ENCODE results near the gene TMEM63B. TPM values are rescaled to one million over a fixed set of nuclear protein-coding genes. Genes with fewer than 3 reads are reported as not detected.
A peak's percentile ranks its signal among the peaks of the same experiment; 100 is the strongest.

The TMEM63B gene
- total RNA-seq, 1 donor from 2014 or later, result 45.5 TPM

- Mint-ChIP-seq H3K27me3 (peaks cover 18% of the 10 kb centered on the region), H3K4me3 (no peak overlapping the region), H3K27ac (no peak overlapping the region), H3K4me1 (ENCODE audit: unreplicated experiment) (peaks cover 5% of the 10 kb centered on the region), H3K9me3 (no peaks in the 10 kb centered on the region), H3K36me3 (no peaks in the 10 kb centered on the region)
- TF ChIP-seq CTCF (conservative IDR thresholded peaks at IDR 0.05), result no peak
- DNase-seq (ENCODE audit: extremely low spot score, unreplicated experiment), result no peak
Observed at GRCh38 chr6:44166116-44166515, 38.8 kb downstream of the TMEM63B start.

GRCh38 chr6:44166591-44167184, 39.3 kb downstream of the TMEM63B start:
- TF ChIP-seq CTCF (conservative IDR thresholded peaks at IDR 0.05), result no peak
- Mint-ChIP-seq H3K4me3 (no peak overlapping the region), H3K4me1 (ENCODE audit: unreplicated experiment) (peaks cover 5% of the 10 kb centered on the region), H3K36me3 (no peaks in the 10 kb centered on the region), H3K27me3 (peaks cover 21% of the 10 kb centered on the region), H3K27ac (no peak overlapping the region), H3K9me3 (no peaks in the 10 kb centered on the region)
- no peak for DNase-seq (ENCODE audit: extremely low spot score, unreplicated experiment)

GRCh38 chr6:44167567-44167966, 40.2 kb downstream of the TMEM63B start:
- Mint-ChIP-seq H3K36me3 (no peaks in the 10 kb centered on the region), H3K27me3 (peaks cover 22% of the 10 kb centered on the region), H3K4me3 (no peak overlapping the region), H3K27ac (no peak overlapping the region), H3K9me3 (no peaks in the 10 kb centered on the region), H3K4me1 (ENCODE audit: unreplicated experiment) (peaks cover 7% of the 10 kb centered on the region)
- no peak for DNase-seq (ENCODE audit: extremely low spot score, unreplicated experiment)
- TF ChIP-seq CTCF (conservative IDR thresholded peaks at IDR 0.05), result no peak

- H3K27ac Mint-ChIP-seq, result peak overlapping the region; percentile 82
- H3K27me3 Mint-ChIP-seq, result peaks cover 20% of the 10 kb centered on the region
- no peak overlapping the region for H3K4me3 Mint-ChIP-seq
- peaks cover 11% of the 10 kb centered on the region for H3K4me1 Mint-ChIP-seq (ENCODE audit: unreplicated experiment)
- DNase-seq (ENCODE audit: extremely low spot score, unreplicated experiment), result no peak
- no peak for TF ChIP-seq CTCF (conservative IDR thresholded peaks at IDR 0.05)
- no peaks in the 10 kb centered on the region for H3K36me3 Mint-ChIP-seq
- no peaks in the 10 kb centered on the region for H3K9me3 Mint-ChIP-seq
Observed at GRCh38 chr6:44169154-44169553, 41.8 kb downstream of the TMEM63B start.

- H3K36me3 Mint-ChIP-seq, result no peaks in the 10 kb centered on the region
- DNase-seq (ENCODE audit: extremely low spot score, unreplicated experiment), result no peak
- no peak overlapping the region for H3K4me3 Mint-ChIP-seq
- peaks cover 15% of the 10 kb centered on the region for H3K27me3 Mint-ChIP-seq
- no peak for TF ChIP-seq CTCF (conservative IDR thresholded peaks at IDR 0.05)
- H3K27ac Mint-ChIP-seq, result peak overlapping the region; percentile 82
- no peaks in the 10 kb centered on the region for H3K9me3 Mint-ChIP-seq
- peaks cover 11% of the 10 kb centered on the region for H3K4me1 Mint-ChIP-seq (ENCODE audit: unreplicated experiment)
Observed at GRCh38 chr6:44169886-44170570, 42.7 kb downstream of the TMEM63B start.

Data from type B pancreatic cell (in vitro differentiated cells).